ENCODE data around the gene BCDIN3D.
A peak's percentile ranks its signal among the peaks of the same experiment; 100 is the strongest.

BCDIN3D gene, protein sequence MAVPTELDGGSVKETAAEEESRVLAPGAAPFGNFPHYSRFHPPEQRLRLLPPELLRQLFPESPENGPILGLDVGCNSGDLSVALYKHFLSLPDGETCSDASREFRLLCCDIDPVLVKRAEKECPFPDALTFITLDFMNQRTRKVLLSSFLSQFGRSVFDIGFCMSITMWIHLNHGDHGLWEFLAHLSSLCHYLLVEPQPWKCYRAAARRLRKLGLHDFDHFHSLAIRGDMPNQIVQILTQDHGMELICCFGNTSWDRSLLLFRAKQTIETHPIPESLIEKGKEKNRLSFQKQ

DNA sequence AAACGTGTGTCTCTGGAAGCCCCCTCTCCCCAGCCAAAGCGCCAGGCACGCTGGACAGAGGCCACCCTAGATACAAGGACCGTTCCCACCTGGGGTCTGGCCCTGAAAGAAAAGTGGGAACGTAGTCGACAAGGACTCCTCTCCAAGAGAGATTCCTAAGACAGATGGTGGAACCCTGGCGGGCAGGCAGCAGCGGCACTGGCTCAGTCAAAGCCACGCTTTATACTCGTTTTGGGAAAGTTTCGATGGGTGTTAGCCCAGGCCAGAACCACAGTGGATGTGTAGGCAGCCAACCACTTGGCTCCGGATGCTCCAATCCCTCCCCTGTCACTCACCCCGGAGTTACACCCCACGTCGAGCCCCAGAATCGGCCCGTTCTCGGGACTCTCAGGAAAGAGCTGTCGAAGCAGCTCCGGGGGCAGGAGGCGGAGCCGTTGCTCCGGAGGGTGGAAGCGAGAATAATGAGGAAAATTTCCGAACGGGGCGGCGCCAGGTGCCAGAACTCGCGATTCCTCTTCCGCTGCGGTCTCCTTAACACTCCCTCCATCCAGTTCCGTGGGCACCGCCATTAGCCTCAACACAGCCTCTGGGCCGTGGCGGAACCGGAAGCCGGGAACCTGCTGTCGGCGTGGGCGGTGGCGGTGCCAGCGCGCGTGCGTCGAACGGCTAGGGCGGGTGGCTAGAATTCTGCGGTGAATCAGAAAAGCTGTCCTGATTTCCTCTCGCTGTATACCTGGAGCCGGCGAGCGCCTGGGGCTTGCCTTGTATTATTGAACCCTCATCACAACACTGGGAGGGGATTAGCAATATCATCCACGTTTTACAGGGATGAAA lies at the start of gene BCDIN3D:
BCDIN3D (minus strand) TSS at position 588 of the 834 bp plus-strand sequence; CDS start at position 569, 19 bp downstream.
- peak within 1 kb of the TSS; percentile 98 for H3K9ac ChIP-seq (ENCODE audit: low read length)
- no peaks in the 10 kb centered on the region for H3K9me3 ChIP-seq (ENCODE audit: low read length)
- no peaks in the 10 kb centered on the region for H3K27me3 ChIP-seq (ENCODE audit: control insufficient read depth in 1 of 2, insufficient read depth in 2 of 2, low read length in 2 of 2)
- H3K4me1 ChIP-seq (ENCODE audit: insufficient read depth, low read length) = peaks cover 15% of the 10 kb centered on the region
- peak within 1 kb of the TSS; percentile 93 for H3K27ac ChIP-seq (ENCODE audit: low read depth, low read length)
- H3K36me3 ChIP-seq (ENCODE audit: insufficient read depth, low read length) = peaks cover 10% of the 10 kb centered on the region
- H3K4me3 ChIP-seq (ENCODE audit: low read depth in 1 of 2, low read length in 2 of 2) = peak within 1 kb of the TSS; percentile 93 to 98

DNA sequence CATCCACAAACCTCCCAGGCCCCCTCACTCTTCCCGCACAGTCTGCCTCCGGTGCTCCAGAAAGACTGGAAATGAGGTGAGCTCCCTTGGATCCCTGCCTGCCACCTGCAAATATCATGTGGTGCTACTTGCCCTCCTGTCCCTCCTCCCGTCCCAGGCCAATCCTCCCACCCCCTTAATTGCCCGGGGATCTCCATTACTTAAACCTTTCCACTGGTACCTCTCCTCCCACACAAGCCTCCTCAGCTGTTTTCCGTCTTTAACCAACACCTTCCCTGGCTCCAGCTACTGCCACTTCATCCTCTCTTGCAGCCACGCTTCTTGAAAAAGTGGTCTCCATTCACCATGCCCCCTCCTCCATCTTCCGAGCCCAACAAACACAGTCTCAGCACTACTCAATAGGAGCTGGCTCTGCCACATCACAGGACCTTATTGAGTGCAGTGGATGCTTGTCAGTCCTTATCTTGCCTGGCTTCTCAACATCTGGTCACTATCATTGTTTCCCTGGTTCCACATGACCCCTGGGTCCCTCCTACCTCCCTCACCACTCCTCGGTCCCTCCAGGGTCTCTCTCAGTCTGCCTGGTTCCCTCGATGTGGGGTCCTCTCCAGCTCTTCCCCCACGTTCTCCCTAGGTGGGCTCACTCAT lies 49.3 kb upstream of the BCDIN3D start:
- H3K9me3 ChIP-seq (ENCODE audit: low read length) = no peaks in the 10 kb centered on the region
- H3K27me3 ChIP-seq (ENCODE audit: control insufficient read depth in 1 of 2, insufficient read depth in 2 of 2, low read length in 2 of 2) = peaks cover 0 to 5% of the 10 kb centered on the region in 2 donors
- no peak overlapping the region for H3K4me3 ChIP-seq (ENCODE audit: low read depth in 1 of 2, low read length in 2 of 2)
- H3K9ac ChIP-seq (ENCODE audit: low read length) = no peak overlapping the region
- no peaks in the 10 kb centered on the region for H3K4me1 ChIP-seq (ENCODE audit: insufficient read depth, low read length)
- H3K27ac ChIP-seq (ENCODE audit: low read depth, low read length) = no peak overlapping the region
- no peaks in the 10 kb centered on the region for H3K36me3 ChIP-seq (ENCODE audit: insufficient read depth, low read length)

DNA sequence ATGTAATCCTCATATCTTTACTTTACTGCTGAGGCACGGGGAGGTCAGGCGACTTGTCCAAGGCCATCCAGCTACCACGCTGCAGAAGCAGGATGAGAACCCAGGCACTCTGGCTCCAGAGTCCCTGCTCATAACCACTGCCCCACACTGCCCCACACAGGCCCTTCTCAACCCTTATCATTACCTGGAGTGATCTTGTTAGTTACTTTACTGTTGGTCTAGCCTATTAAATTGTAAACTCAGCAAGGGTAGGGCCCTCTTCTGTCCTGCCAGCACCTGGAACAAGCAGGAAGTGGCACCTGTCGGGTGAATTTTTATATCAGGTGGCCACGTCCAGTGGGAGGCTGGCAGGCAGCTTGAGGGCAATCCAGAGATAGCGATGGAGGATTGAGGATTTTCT lies 48.6 kb upstream of the BCDIN3D start:
- no peak overlapping the region for H3K27ac ChIP-seq (ENCODE audit: low read depth, low read length)
- H3K36me3 ChIP-seq (ENCODE audit: insufficient read depth, low read length) = no peaks in the 10 kb centered on the region

DNA sequence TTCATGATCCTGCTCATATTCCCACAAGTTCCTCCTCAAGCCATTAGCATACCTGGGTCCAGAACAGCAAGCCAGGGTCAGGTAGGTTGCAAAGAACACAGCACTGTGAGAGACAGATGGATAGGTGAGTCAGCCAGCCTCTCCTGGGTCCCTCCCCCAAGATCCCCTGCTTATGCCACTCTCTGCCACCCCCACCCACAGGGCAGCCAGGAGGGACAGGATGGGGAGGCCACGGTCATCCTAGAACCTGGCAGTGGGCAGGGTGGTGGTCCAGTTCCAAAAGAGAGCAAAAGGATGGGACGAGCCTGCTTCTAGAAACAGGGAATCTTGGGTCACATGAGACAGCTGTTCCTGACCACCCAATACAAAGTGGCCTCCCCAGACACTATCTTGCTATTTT lies 48.1 kb upstream of the BCDIN3D start:
- H3K36me3 ChIP-seq (ENCODE audit: insufficient read depth, low read length) = no peaks in the 10 kb centered on the region
- no peak overlapping the region for H3K27ac ChIP-seq (ENCODE audit: low read depth, low read length)
- no peak overlapping the region for H3K4me3 ChIP-seq (ENCODE audit: low read depth in 1 of 2, low read length in 2 of 2)
- peaks cover 0 to 7% of the 10 kb centered on the region in 2 donors for H3K27me3 ChIP-seq (ENCODE audit: control insufficient read depth in 1 of 2, insufficient read depth in 2 of 2, low read length in 2 of 2)
- H3K9me3 ChIP-seq (ENCODE audit: low read length) = no peaks in the 10 kb centered on the region
- no peak overlapping the region for H3K9ac ChIP-seq (ENCODE audit: low read length)
- H3K4me1 ChIP-seq (ENCODE audit: insufficient read depth, low read length) = no peaks in the 10 kb centered on the region

More for the DNA sequence above, 48.6 kb upstream of the BCDIN3D start:
- Histone ChIP-seq H3K9ac (ENCODE audit: low read length) (no peak overlapping the region), H3K4me1 (ENCODE audit: insufficient read depth, low read length) (no peaks in the 10 kb centered on the region), H3K9me3 (ENCODE audit: low read length) (no peaks in the 10 kb centered on the region), H3K4me3 (ENCODE audit: low read depth in 1 of 2, low read length in 2 of 2) (no peak overlapping the region), H3K27me3 (ENCODE audit: control insufficient read depth in 1 of 2, insufficient read depth in 2 of 2, low read length in 2 of 2) (peaks cover 0 to 5% of the 10 kb centered on the region in 2 donors)

DNA sequence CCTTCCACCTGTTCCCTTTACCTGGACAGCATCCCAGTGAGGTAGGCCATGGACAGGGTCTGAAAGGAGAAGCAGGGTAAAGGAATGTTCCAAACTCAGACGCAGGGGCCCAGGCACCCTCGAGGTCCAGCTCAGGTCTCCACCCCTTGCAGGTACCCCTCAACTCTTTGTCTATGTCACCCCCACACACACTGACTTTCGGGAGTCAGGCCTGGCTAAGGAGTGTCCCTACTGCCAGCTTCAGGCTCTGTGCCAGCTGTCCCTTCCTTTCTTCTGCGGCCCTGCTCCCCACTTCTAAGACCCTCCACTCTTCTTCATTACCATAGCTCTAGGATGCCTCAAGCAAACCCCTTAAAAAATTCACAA lies 47.2 kb upstream of the BCDIN3D start:
- no peaks in the 10 kb centered on the region for H3K36me3 ChIP-seq (ENCODE audit: insufficient read depth, low read length)
- peaks cover 0 to 9% of the 10 kb centered on the region in 2 donors for H3K27me3 ChIP-seq (ENCODE audit: control insufficient read depth in 1 of 2, insufficient read depth in 2 of 2, low read length in 2 of 2)

DNA sequence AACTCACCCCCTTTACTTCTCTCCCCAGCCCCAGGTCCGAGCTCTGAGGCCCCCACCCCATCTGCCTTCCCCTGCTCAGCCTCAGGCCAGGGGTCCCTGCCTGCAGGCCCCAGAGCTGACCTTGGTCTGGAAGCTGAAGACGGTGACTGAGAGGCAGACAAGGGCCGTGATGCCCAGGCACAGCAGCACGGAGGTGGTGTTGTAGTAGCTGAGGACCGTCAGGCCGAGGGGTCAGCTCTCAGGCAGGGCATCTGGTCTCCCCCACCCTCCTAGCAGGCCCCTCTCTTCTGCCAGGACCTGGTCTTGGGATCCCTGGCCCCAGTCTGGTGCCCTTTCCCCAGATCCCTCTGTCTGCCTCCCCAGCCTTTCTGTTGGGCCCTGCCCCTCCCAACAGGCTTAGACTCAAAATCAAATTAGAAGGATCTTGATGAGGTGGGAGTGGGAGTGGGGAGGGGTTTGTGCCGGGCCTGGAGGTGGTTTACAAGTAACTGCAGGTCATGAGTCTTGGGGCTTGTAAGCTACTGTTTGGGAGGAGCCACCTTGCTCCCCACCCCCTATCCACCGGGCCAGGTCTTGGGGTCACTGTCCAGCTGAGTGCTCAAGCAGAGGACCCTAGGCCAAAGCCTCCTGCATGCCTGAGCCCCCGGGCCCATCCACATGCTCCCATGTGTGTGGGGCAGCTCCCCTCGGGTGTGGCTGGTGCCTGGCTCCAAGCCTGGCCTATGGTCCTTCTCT lies 46.6 kb upstream of the BCDIN3D start:
- no peaks in the 10 kb centered on the region for H3K4me1 ChIP-seq (ENCODE audit: insufficient read depth, low read length)
- H3K36me3 ChIP-seq (ENCODE audit: insufficient read depth, low read length) = no peaks in the 10 kb centered on the region
- H3K9ac ChIP-seq (ENCODE audit: low read length) = no peak overlapping the region
- H3K27me3 ChIP-seq (ENCODE audit: control insufficient read depth in 1 of 2, insufficient read depth in 2 of 2, low read length in 2 of 2) = peaks cover 0 to 9% of the 10 kb centered on the region in 2 donors
- no peaks in the 10 kb centered on the region for H3K9me3 ChIP-seq (ENCODE audit: low read length)
- no peak overlapping the region for H3K27ac ChIP-seq (ENCODE audit: low read depth, low read length)
- no peak overlapping the region for H3K4me3 ChIP-seq (ENCODE audit: low read depth in 1 of 2, low read length in 2 of 2)

More for the DNA sequence above, 47.2 kb upstream of the BCDIN3D start:
- H3K4me1 ChIP-seq (ENCODE audit: insufficient read depth, low read length) = no peaks in the 10 kb centered on the region
- H3K27ac ChIP-seq (ENCODE audit: low read depth, low read length) = no peak overlapping the region
- no peaks in the 10 kb centered on the region for H3K9me3 ChIP-seq (ENCODE audit: low read length)
- H3K4me3 ChIP-seq (ENCODE audit: low read depth in 1 of 2, low read length in 2 of 2) = no peak overlapping the region
- H3K9ac ChIP-seq (ENCODE audit: low read length) = no peak overlapping the region

DNA sequence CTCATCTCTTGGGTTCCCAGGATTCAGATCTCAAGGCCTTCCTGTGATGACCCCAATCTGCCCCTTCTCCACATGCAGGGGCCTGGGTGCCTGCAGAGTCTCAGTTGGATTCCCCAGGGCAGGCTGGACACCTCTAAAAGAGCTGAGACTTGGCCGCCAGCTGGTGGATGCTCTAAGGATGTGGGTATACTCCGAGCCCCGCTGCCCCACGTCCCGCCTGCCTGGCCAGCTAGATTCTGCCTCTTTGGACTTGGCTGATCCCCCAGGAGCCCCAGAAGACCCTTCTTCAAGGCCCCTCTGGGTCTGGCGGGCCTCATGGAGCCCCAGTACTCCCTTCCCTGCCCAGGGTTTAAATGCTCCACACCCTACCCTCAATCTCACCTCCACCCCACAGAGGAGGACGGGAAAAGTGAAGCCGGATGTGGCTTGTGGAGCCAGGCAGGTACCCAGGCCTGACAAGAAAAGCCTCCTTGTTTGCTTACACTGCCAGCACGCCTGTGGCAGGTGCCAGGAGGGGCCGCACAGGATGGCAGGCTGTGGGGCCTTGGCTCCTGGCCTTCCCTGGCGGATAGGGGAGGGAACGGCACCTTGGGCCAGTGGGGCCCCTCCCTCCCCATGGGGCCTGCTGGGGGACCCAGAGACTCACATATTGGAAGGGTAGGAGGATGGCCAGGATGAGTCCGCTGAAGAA lies 45.7 kb upstream of the BCDIN3D start:
- Histone ChIP-seq H3K27me3 (ENCODE audit: control insufficient read depth in 1 of 2, insufficient read depth in 2 of 2, low read length in 2 of 2) (peaks cover 0 to 9% of the 10 kb centered on the region in 2 donors), H3K9me3 (ENCODE audit: low read length) (no peaks in the 10 kb centered on the region), H3K4me3 (ENCODE audit: low read depth in 1 of 2, low read length in 2 of 2) (no peak overlapping the region), H3K4me1 (ENCODE audit: insufficient read depth, low read length) (no peaks in the 10 kb centered on the region), H3K27ac (ENCODE audit: low read depth, low read length) (no peak overlapping the region), H3K9ac (ENCODE audit: low read length) (no peak overlapping the region), H3K36me3 (ENCODE audit: insufficient read depth, low read length) (no peaks in the 10 kb centered on the region)

DNA sequence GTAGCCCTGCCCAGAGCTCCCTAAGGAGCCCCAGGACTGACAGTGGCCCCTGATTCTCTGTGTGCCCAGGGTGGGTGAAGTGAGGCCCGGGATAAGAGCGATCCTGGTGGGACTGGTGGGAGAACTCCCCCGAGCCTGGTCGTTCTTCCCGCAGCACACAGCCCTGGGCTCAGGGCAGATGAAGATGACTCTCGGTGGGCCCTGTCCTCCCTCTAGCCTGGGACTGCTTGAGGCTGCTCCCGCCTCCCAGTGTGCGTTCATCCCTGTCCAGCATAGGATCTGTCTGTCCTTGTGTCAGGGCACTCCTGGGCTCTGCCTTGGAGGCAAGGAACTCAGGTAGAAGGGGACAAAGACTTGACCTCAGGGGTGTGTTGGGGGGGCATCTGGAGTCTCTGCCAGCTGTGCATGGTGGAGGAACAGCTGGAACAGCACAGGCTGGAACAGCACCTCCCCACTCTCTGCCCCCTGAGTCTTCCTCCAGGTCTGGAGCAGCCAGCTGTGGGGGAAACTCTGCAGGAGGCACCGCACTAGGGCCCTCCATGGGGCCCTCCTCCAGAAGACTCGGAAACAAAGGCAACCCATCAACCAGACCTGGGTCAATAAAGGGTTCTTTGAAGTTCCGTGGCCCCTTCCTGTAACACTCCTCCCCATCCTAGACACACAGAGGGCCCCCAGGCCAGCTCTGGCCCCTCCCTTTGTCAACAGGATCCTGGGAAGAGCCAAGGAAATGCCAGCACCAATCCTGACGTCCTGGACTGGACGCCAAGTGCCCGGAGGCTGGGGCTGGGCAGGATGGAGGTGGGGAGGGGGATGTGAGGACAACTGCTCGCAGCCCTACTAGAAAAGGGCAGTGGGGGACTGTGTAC lies 44.9 kb upstream of the BCDIN3D start:
- H3K36me3 ChIP-seq (ENCODE audit: insufficient read depth, low read length) = no peaks in the 10 kb centered on the region
- H3K9ac ChIP-seq (ENCODE audit: low read length) = no peak overlapping the region
- peaks cover 0 to 9% of the 10 kb centered on the region in 2 donors for H3K27me3 ChIP-seq (ENCODE audit: control insufficient read depth in 1 of 2, insufficient read depth in 2 of 2, low read length in 2 of 2)
- no peaks in the 10 kb centered on the region for H3K4me1 ChIP-seq (ENCODE audit: insufficient read depth, low read length)
- H3K27ac ChIP-seq (ENCODE audit: low read depth, low read length) = no peak overlapping the region
- H3K9me3 ChIP-seq (ENCODE audit: low read length) = no peaks in the 10 kb centered on the region
- H3K4me3 ChIP-seq (ENCODE audit: low read depth in 1 of 2, low read length in 2 of 2) = no peak overlapping the region

DNA sequence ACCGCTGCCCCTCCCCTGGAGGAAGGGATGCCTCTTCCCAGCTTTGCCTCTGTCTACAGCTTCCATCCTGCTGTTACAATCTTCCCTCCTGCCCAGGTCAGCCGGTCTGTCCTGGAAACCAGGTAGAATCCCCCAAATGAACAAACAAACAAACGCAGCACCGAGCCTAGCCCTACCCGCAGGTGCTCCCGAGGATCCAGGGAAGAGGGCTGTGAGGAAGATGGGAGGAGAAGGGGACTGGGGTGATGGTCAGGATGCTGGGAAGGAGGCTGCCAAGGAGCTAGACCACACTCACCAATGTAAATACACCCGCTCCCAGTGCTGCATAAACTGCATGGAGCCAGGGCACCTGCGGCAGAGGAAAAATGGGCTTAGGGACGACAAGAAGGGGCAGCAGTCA lies 44.2 kb upstream of the BCDIN3D start:
- Histone ChIP-seq H3K9ac (ENCODE audit: low read length) (no peak overlapping the region), H3K9me3 (ENCODE audit: low read length) (no peaks in the 10 kb centered on the region), H3K4me1 (ENCODE audit: insufficient read depth, low read length) (no peaks in the 10 kb centered on the region), H3K27me3 (ENCODE audit: control insufficient read depth in 1 of 2, insufficient read depth in 2 of 2, low read length in 2 of 2) (peaks cover 0 to 9% of the 10 kb centered on the region in 2 donors), H3K4me3 (ENCODE audit: low read depth in 1 of 2, low read length in 2 of 2) (no peak overlapping the region), H3K36me3 (ENCODE audit: insufficient read depth, low read length) (no peaks in the 10 kb centered on the region), H3K27ac (ENCODE audit: low read depth, low read length) (no peak overlapping the region)

All from muscle layer of colon (tissue), 2 donors.